HepG2 (cell line): ENCODE measurements around the gene ALB. TPM values are rescaled to one million over a fixed set of nuclear protein-coding genes. Genes with fewer than 3 reads are reported as not detected.
A peak's percentile ranks its signal among the peaks of the same experiment; 100 is the strongest.

Source experiments
- ATAC-seq: fragments of 200-7000 bp; cut with Tn5 transposase; 3 replicates; pipeline ENCODE4 v1.9.1; 2020; ENCODE audit warnings: mild to moderate bottlenecking, moderate library complexity
- BruUV-seq: library from RNA; stranded (reverse); fragments of 400-500 nt; replicated peaks from 2 replicates; lab custom pipeline; 2021; lab: Mats Ljungman, UMichigan
- CTCF ChIA-PET: fragments of 300-600 bp; formaldehyde crosslinking; extraction: SDS; loops from one replicate; lab custom pipeline; 2021; ENCODE audit warnings: low total read pairs, inconsistent platforms, low intra/inter-chr PET ratio; lab: Yijun Ruan, JAX
- POLR2A ChIA-PET: fragments of 350-600 bp; sonication (Branson Sonifier 250); formaldehyde crosslinking; loops from one replicate; lab custom pipeline; 2020; ENCODE audit warnings: antibody characterized with exemption, inconsistent platforms; lab: Yijun Ruan, JAX
- DNase-seq: peaks from one replicate; pipeline ENCODE4 v3.0.0-alpha.2; 2015; ENCODE audit warnings: low spot score
- FAIRE-seq: peaks from 3 replicates; lab custom pipeline; 2011; peaks lifted over from hg19 to GRCh38; lab: Jason Lieb, UNC
- H2AFZ ChIP-seq: one replicate; pipeline ENCODE4 v1.6.1; 2011; ENCODE audit warnings: low read length, inconsistent platforms
- H3K27ac ChIP-seq: fragments of 300-600 bp; 3 replicates; pipeline ENCODE4 v1.8.0; 2011; ENCODE audit warnings: mixed run types, mild to moderate bottlenecking, mixed read lengths, low read length, inconsistent platforms; ENCODE audit not compliant: insufficient read depth; ENCODE audit errors: extremely low read length
- H3K27me3 ChIP-seq, 2 experiments: fragments of 200-600 bp in 1 of 2; 2 replicates in 1 of 2; 3 replicates in 1 of 2; pipeline versions ENCODE4 v1.6.0 to v1.8.0; 2011; ENCODE audit warnings: low read length in 2 of 2, mild to moderate bottlenecking in 2 of 2, moderate library complexity in 2 of 2, inconsistent platforms in 1 of 2; ENCODE audit not compliant: insufficient read depth in 2 of 2, control insufficient read depth in 1 of 2
- H3K36me3 ChIP-seq, 2 experiments: fragments of 200-600 bp in 1 of 2; replicated peaks in 1 of 2; 2 replicates in 1 of 2; 3 replicates in 1 of 2; pipeline versions ENCODE4 v1.5.1 to v1.8.0; 2011; ENCODE audit warnings: low read length in 2 of 2, inconsistent platforms in 1 of 2; ENCODE audit not compliant: insufficient read depth in 2 of 2, control insufficient read depth in 1 of 2
- H3K4me1 ChIP-seq: 2 replicates; pipeline ENCODE4 v1.5.1; 2012; ENCODE audit warnings: low read length, inconsistent platforms; ENCODE audit not compliant: insufficient read depth
- H3K4me2 ChIP-seq: 2 replicates; pipeline ENCODE4 v1.6.0; 2011; ENCODE audit warnings: low read depth, low read length, inconsistent platforms
- H3K4me3 ChIP-seq, 3 experiments: fragments of 200-600 bp in 1 of 3; sonication (generic), shearing (Covaris generic) in 1 of 3; replicated peaks in 1 of 3; 2 replicates each; pipeline ENCODE4 v1.5.1; 2011 to 2016; ENCODE audit warnings: low read length in 3 of 3, inconsistent platforms in 2 of 3, low read depth in 2 of 3, mild to moderate bottlenecking in 2 of 3, control low read depth in 1 of 3, mixed read lengths in 1 of 3; ENCODE audit not compliant: insufficient read depth in 1 of 3
- H3K79me2 ChIP-seq: one replicate; pipeline ENCODE4 v1.6.1; 2011; ENCODE audit warnings: low read length, inconsistent platforms; ENCODE audit not compliant: insufficient read depth
- H3K9ac ChIP-seq: 2 replicates; pipeline ENCODE4 v1.6.0; 2011; ENCODE audit warnings: mild to moderate bottlenecking, low read depth, low read length, inconsistent platforms; ENCODE audit not compliant: insufficient read depth
- H3K9me3 ChIP-seq: 2 replicates; pipeline ENCODE4 v1.5.1; 2012; ENCODE audit warnings: mild to moderate bottlenecking, low read length
- H4K20me1 ChIP-seq: 2 replicates; pipeline ENCODE4 v1.6.0; 2011; ENCODE audit warnings: inconsistent platforms, mild to moderate bottlenecking, low read length, moderate library complexity; ENCODE audit not compliant: insufficient read depth
- BCL6 ChIP-seq: IDR thresholded peaks from 2 replicates; pipeline ENCODE4 v1.6.1; 2016; ENCODE audit warnings: missing genetic modification reagents, missing compliant biosample characterization
- DPF2 ChIP-seq: sonication (generic); formaldehyde crosslinking; IDR thresholded peaks from 2 replicates; pipeline ENCODE4 v1.4.0; 2020; ENCODE audit warnings: mild to moderate bottlenecking, low read depth, missing genetic modification reagents, borderline replicate concordance
- ETV6 ChIP-seq: sonication (generic); formaldehyde crosslinking; conservative IDR thresholded peaks from 2 replicates; pipeline ENCODE4 v1.4.0; 2020; ENCODE audit warnings: missing genetic modification reagents
- MBD4 ChIP-seq: IDR thresholded peaks from 2 replicates; pipeline ENCODE4 v1.6.1; 2012; ENCODE audit warnings: low read length, inconsistent platforms, borderline replicate concordance
- NFYB ChIP-seq: sonication (generic); formaldehyde crosslinking; IDR thresholded peaks from 2 replicates; pipeline ENCODE4 v1.4.0; 2020; ENCODE audit warnings: missing genetic modification reagents
- NR2C2 ChIP-seq: sonication (generic); formaldehyde crosslinking; IDR thresholded peaks from 2 replicates; pipeline ENCODE4 v1.4.0; 2020; ENCODE audit warnings: missing genetic modification reagents, mild to moderate bottlenecking, moderate library complexity, borderline replicate concordance
- POLR2G ChIP-seq: fragments of 200-400 bp; formaldehyde crosslinking; IDR thresholded peaks from 2 replicates; pipeline ENCODE4 v1.6.1; 2018; ENCODE audit warnings: mild to moderate bottlenecking, low read depth, low read length, moderate library complexity
- SATB2 ChIP-seq: sonication (generic); formaldehyde crosslinking; IDR thresholded peaks from 2 replicates; pipeline ENCODE4 v1.5.0; 2020; ENCODE audit warnings: missing genetic modification reagents
- SIX1 ChIP-seq: sonication (generic); formaldehyde crosslinking; IDR thresholded peaks from 2 replicates; pipeline ENCODE4 v1.4.0; 2020; ENCODE audit warnings: missing genetic modification reagents, borderline replicate concordance
- TCF7 ChIP-seq: sonication (generic); IDR thresholded peaks from 2 replicates; pipeline ENCODE4 v1.6.1; 2016; ENCODE audit warnings: antibody characterized with exemption, low read depth
- WGBS: methylation state at CpG from one replicate; pipeline ENCODE4 v1.1.6; 2017; ENCODE audit warnings: low lambda C conversion rate; 5-methylcytosine and 5-hydroxymethylcytosine counted together
- in situ Hi-C: cut with HindIII; loops from 2 replicates; pipeline ENCODE4 v1.10.0; 2017; ENCODE audit warnings: low pct_unique_long_range_greater_than_20kb; ENCODE audit not compliant: extremely low pct_ligation_motif_present
- intact Hi-C: fragments of 100-400 bp; cut with micrococcal nuclease; formaldehyde crosslinking; loops from one replicate; pipeline ENCODE4 v1.10.0; 2022; ENCODE audit not compliant: unreplicated experiment
- polyA plus RNA-seq, 8 experiments: library from polyadenylated mRNA; depleted of rRNA in 3 of 8; stranded (reverse) in 7 of 8; unstranded in 1 of 8; fragments of >200 nt; fragmentation: Illumina TruSeq in 4 of 8; extraction: Trizol in 4 of 8; gene quantifications; 2 replicates each; pipeline versions ENCODE4 v1.2.1 to v1.2.3, GENCODE V29; 2011 to 2016; ENCODE audit warnings: low read depth in 4 of 8, missing spikeins in 1 of 8, mixed read lengths in 1 of 8; ENCODE audit not compliant: insufficient read depth in 1 of 8
- total RNA-seq, 5 experiments: library from RNA; depleted of rRNA; stranded (reverse); fragments of >200 nt; fragmentation: Illumina TruSeq; extraction: Trizol; gene quantifications; 2 replicates each; pipeline ENCODE4 v1.2.3, GENCODE V29; 2016; ENCODE audit warnings: low read depth in 1 of 5
- TF ChIP-seq, protein P1 (sequence below): sonication (generic); formaldehyde crosslinking; conservative IDR thresholded peaks from 2 replicates; pipeline ENCODE4 v1.4.0; 2020; ENCODE audit warnings: mild to moderate bottlenecking, missing genetic modification reagents, moderate library complexity
- TF ChIP-seq, protein P2 (sequence below): sonication (generic); formaldehyde crosslinking; IDR thresholded peaks from 2 replicates; pipeline ENCODE4 v1.5.1; 2020; ENCODE audit warnings: mild to moderate bottlenecking, missing genetic modification reagents, borderline replicate concordance

Gene ALB
- total and polyA plus RNA-seq, 2 of the 13 experiments (the other 11 are each of a cell fraction or from before 2014, with no cell fraction given), result 22,259 to 22,625 TPM

DNA sequence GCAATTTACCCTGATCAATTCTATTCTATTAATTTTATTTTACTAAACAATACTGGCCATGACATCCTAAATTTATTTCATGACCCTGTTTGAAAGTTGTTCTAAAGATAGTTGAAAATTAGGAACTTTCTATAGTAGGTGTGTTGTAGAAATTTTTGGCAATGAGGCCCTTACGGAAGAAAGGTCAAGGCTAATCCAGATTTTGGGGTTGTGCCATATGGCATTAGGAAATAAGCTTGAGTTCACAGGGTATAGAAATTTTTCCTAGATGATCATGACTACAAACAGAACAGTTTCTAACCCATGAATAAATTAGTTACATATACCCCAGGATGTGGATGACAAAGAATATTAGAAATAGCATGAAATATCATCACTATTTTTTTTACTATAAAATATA, 7.8 kb upstream of the ALB start (continued):
- TF ChIP-seq MBD4 (0 out of 2 replicates have a peak, but pooled peaks have one; percentile 3), BCL6 (CRISPR knock-in tag) (peak; percentile 72; the same call in 1 of the 2 replicates), ETV6 (CRISPR knock-in tag) (no peak), POLR2G (no peak), SATB2 (no peak), TCF7 (no peak), NFYB (CRISPR knock-in tag) (no peak)

DNA sequence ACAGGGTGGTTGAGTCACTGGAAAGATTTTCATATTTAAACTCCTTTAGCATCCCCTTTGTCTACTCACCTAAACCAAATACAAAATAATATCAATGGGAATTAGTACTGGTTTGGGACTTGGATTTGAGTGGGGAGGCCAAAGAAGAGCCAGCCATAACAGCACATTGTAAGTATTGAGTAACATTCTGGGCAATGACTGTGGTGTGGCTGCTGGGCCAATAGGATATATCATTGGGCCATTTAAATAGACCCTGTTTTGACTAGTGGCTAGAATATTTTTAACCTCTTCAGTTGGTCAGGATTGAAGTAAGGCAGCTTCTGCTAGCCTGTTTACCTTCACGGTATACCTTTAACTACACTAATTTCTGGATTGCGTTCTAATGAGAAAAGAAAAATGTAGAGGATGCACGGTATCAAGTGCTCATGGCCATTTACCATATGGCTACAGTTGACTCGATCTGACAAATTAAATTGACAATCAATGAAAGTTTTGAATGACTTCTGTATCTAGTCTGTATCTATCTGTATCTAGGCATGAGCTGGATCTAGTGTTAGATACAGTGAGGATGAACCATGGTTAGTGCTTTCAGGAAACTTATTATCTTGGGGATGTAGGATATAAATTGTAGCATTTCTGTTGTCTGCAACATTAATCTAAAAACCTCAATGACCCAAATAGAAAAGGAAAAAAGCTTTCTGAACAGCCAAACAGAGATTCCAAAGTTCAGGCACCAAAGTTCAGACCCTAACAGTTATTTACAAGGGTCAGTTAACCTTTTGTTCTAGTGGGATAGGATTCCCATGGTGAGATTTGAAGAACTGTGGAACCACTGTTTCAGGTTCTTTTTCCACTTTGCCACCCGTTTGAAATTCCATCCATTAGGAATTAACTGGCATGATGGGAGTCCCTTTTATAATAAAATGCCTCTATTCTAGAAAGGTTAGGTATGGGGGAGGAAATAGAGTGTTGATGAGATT, 6.8 kb upstream of the ALB start:
- intact Hi-C loops (loop anchor here (5.0 kb wide), 1 partner anchor 35 kb away; no protein-coding TSS in a partner anchor), in situ Hi-C loops (no loop called here)
- Histone ChIP-seq H4K20me1 (no peaks in the 10 kb centered on the region), H3K4me2 (peak overlapping the region; percentile 51), H3K79me2 (peaks cover 9% of the 10 kb centered on the region), H3K9ac (peak overlapping the region; percentile 49), H3K4me3 (no peak overlapping the region; a peak in 1 of 6 replicates), H2AFZ (no peak overlapping the region), H3K27ac (peak overlapping the region; percentile 72), H3K9me3 (no peaks in the 10 kb centered on the region), H3K36me3 (no peaks in the 10 kb centered on the region), H3K4me1 (peaks cover 94% of the 10 kb centered on the region), H3K27me3 (no peaks in the 10 kb centered on the region)
- no TSS peak for BruUV-seq
- peak; percentile 69 for DNase-seq
- ATAC-seq, result peak; percentile 73
- WGBS, result 68% methylated on average over 5 of the region's 5 CpGs
- ChIA-PET CTCF (interaction anchor here (0.7 kb wide), 1 partner anchor 49 kb away, joined by 3 read pairs; no protein-coding TSS in a partner anchor), POLR2A (interaction anchor here (0.9 to 3.5 kb wide), 7 partner anchors 9 to 56 kb away, joined by 3 to 21 read pairs (median 5); no protein-coding TSS in a partner anchor)
- peak; percentile 8 for FAIRE-seq
- TF ChIP-seq NR2C2 (peak; percentile 48; the same call in 1 of the 2 replicates), DPF2 (CRISPR knock-in tag) (0 out of 2 replicates have a peak, but pooled peaks have one; percentile 27), SIX1 (CRISPR knock-in tag) (peak; percentile 85)
- TF ChIP-seq, protein P1, sequence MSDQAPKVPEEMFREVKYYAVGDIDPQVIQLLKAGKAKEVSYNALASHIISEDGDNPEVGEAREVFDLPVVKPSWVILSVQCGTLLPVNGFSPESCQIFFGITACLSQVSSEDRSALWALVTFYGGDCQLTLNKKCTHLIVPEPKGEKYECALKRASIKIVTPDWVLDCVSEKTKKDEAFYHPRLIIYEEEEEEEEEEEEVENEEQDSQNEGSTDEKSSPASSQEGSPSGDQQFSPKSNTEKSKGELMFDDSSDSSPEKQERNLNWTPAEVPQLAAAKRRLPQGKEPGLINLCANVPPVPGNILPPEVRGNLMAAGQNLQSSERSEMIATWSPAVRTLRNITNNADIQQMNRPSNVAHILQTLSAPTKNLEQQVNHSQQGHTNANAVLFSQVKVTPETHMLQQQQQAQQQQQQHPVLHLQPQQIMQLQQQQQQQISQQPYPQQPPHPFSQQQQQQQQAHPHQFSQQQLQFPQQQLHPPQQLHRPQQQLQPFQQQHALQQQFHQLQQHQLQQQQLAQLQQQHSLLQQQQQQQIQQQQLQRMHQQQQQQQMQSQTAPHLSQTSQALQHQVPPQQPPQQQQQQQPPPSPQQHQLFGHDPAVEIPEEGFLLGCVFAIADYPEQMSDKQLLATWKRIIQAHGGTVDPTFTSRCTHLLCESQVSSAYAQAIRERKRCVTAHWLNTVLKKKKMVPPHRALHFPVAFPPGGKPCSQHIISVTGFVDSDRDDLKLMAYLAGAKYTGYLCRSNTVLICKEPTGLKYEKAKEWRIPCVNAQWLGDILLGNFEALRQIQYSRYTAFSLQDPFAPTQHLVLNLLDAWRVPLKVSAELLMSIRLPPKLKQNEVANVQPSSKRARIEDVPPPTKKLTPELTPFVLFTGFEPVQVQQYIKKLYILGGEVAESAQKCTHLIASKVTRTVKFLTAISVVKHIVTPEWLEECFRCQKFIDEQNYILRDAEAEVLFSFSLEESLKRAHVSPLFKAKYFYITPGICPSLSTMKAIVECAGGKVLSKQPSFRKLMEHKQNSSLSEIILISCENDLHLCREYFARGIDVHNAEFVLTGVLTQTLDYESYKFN (CRISPR knock-in tag), result peak; percentile 92
- TF ChIP-seq, protein P2, sequence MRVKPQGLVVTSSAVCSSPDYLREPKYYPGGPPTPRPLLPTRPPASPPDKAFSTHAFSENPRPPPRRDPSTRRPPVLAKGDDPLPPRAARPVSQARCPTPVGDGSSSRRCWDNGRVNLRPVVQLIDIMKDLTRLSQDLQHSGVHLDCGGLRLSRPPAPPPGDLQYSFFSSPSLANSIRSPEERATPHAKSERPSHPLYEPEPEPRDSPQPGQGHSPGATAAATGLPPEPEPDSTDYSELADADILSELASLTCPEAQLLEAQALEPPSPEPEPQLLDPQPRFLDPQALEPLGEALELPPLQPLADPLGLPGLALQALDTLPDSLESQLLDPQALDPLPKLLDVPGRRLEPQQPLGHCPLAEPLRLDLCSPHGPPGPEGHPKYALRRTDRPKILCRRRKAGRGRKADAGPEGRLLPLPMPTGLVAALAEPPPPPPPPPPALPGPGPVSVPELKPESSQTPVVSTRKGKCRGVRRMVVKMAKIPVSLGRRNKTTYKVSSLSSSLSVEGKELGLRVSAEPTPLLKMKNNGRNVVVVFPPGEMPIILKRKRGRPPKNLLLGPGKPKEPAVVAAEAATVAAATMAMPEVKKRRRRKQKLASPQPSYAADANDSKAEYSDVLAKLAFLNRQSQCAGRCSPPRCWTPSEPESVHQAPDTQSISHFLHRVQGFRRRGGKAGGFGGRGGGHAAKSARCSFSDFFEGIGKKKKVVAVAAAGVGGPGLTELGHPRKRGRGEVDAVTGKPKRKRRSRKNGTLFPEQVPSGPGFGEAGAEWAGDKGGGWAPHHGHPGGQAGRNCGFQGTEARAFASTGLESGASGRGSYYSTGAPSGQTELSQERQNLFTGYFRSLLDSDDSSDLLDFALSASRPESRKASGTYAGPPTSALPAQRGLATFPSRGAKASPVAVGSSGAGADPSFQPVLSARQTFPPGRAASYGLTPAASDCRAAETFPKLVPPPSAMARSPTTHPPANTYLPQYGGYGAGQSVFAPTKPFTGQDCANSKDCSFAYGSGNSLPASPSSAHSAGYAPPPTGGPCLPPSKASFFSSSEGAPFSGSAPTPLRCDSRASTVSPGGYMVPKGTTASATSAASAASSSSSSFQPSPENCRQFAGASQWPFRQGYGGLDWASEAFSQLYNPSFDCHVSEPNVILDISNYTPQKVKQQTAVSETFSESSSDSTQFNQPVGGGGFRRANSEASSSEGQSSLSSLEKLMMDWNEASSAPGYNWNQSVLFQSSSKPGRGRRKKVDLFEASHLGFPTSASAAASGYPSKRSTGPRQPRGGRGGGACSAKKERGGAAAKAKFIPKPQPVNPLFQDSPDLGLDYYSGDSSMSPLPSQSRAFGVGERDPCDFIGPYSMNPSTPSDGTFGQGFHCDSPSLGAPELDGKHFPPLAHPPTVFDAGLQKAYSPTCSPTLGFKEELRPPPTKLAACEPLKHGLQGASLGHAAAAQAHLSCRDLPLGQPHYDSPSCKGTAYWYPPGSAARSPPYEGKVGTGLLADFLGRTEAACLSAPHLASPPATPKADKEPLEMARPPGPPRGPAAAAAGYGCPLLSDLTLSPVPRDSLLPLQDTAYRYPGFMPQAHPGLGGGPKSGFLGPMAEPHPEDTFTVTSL, result peak; percentile 84; the same call in 1 of the 2 replicates
